ENCODE measurements around the gene TTC22. TPM values are rescaled to one million over a fixed set of nuclear protein-coding genes. Genes with fewer than 3 reads are reported as not detected.

TTC22 gene
- total RNA-seq, 6 experiments from 2014 or later: not detected

- no peak overlapping the region for H3K4me3 Mint-ChIP-seq
- H3K27me3 Mint-ChIP-seq (ENCODE audit: insufficient read depth): no peaks in the 10 kb centered on the region
- H3K36me3 Mint-ChIP-seq (ENCODE audit: low read depth): peaks cover 21% of the 10 kb centered on the region
- no peak for DNase-seq
- H3K4me1 Mint-ChIP-seq (ENCODE audit: low read depth): no peaks in the 10 kb centered on the region
- no peaks in the 10 kb centered on the region for H3K9me3 Mint-ChIP-seq
- TF ChIP-seq, protein P1, sequence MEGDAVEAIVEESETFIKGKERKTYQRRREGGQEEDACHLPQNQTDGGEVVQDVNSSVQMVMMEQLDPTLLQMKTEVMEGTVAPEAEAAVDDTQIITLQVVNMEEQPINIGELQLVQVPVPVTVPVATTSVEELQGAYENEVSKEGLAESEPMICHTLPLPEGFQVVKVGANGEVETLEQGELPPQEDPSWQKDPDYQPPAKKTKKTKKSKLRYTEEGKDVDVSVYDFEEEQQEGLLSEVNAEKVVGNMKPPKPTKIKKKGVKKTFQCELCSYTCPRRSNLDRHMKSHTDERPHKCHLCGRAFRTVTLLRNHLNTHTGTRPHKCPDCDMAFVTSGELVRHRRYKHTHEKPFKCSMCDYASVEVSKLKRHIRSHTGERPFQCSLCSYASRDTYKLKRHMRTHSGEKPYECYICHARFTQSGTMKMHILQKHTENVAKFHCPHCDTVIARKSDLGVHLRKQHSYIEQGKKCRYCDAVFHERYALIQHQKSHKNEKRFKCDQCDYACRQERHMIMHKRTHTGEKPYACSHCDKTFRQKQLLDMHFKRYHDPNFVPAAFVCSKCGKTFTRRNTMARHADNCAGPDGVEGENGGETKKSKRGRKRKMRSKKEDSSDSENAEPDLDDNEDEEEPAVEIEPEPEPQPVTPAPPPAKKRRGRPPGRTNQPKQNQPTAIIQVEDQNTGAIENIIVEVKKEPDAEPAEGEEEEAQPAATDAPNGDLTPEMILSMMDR (IDR thresholded peaks at IDR 0.05): no peak
- no peak overlapping the region for H3K27ac Mint-ChIP-seq
Observed at GRCh38 chr1:54738244-54738643, 62.9 kb downstream of the TTC22 start.

- no peak for DNase-seq
- no peaks in the 10 kb centered on the region for H3K27me3 Mint-ChIP-seq (ENCODE audit: insufficient read depth)
- H3K27ac Mint-ChIP-seq: no peak overlapping the region
- no peaks in the 10 kb centered on the region for H3K4me1 Mint-ChIP-seq (ENCODE audit: low read depth)
- H3K9me3 Mint-ChIP-seq: no peaks in the 10 kb centered on the region
- H3K36me3 Mint-ChIP-seq (ENCODE audit: low read depth): peaks cover 20% of the 10 kb centered on the region
- no peak overlapping the region for H3K4me3 Mint-ChIP-seq
- TF ChIP-seq, protein P1 (IDR thresholded peaks at IDR 0.05): no peak
Observed at GRCh38 chr1:54736685-54737084, 64.4 kb downstream of the TTC22 start.

Other genes with a start within 250 kb of the TTC22 start
- gene FAM151A, start 177.8 kb downstream of the TTC22 start, total RNA-seq (2021; fragmentation: NEBNext Ultra II Directional; extraction: Animal tissue kit (Norgen Biotek cat#: 25700)): not detected
- under 1 TPM in 1 of 6 experiments, not detected in 5; 0.09 TPM for gene MROH7, start 159.5 kb downstream of the TTC22 start, total RNA-seq (2021; fragmentation: NEBNext Ultra II Directional; extraction: Animal tissue kit (Norgen Biotek cat#: 25700))
- gene TTC4, start 85.5 kb downstream of the TTC22 start, total RNA-seq (2021; fragmentation: NEBNext Ultra II Directional; extraction: Animal tissue kit (Norgen Biotek cat#: 25700)): 10 to 100 TPM; 20.1 to 31.5 (median 28.2) TPM
- 1 to 10 TPM; 3.3 to 4.2 (median 3.6) TPM for gene PARS2, start 36.8 kb downstream of the TTC22 start, total RNA-seq (2021; fragmentation: NEBNext Ultra II Directional; extraction: Animal tissue kit (Norgen Biotek cat#: 25700))
- gene DHCR24, start 85.9 kb upstream of the TTC22 start, total RNA-seq (2021; fragmentation: NEBNext Ultra II Directional; extraction: Animal tissue kit (Norgen Biotek cat#: 25700)): 10 to 100 TPM; 39.3 to 88.4 (median 74.8) TPM
- not detected for gene TMEM61, start 179.3 kb upstream of the TTC22 start, total RNA-seq (2021; fragmentation: NEBNext Ultra II Directional; extraction: Animal tissue kit (Norgen Biotek cat#: 25700))
- not detected for gene BSND, start 197.6 kb upstream of the TTC22 start, total RNA-seq (2021; fragmentation: NEBNext Ultra II Directional; extraction: Animal tissue kit (Norgen Biotek cat#: 25700))
- gene PCSK9, start 238.2 kb upstream of the TTC22 start, total RNA-seq (2021; fragmentation: NEBNext Ultra II Directional; extraction: Animal tissue kit (Norgen Biotek cat#: 25700)): under 1 TPM in 2 of 6 experiments, not detected in 4; 0.05 TPM

Data from HFFc6 (cell line).